SIG-M5 treated with dmso at 0.1 percent for 504 hours (cell line): ENCODE measurements around the gene FUZ.
A peak's percentile ranks its signal among the peaks of the same experiment; 100 is the strongest.

Source experiments
- DNase-seq: peaks from one replicate; lab custom pipeline; 2025; ENCODE audit not compliant: unreplicated experiment; lab: John Stamatoyannopoulos, UW

The FUZ gene

DNA sequence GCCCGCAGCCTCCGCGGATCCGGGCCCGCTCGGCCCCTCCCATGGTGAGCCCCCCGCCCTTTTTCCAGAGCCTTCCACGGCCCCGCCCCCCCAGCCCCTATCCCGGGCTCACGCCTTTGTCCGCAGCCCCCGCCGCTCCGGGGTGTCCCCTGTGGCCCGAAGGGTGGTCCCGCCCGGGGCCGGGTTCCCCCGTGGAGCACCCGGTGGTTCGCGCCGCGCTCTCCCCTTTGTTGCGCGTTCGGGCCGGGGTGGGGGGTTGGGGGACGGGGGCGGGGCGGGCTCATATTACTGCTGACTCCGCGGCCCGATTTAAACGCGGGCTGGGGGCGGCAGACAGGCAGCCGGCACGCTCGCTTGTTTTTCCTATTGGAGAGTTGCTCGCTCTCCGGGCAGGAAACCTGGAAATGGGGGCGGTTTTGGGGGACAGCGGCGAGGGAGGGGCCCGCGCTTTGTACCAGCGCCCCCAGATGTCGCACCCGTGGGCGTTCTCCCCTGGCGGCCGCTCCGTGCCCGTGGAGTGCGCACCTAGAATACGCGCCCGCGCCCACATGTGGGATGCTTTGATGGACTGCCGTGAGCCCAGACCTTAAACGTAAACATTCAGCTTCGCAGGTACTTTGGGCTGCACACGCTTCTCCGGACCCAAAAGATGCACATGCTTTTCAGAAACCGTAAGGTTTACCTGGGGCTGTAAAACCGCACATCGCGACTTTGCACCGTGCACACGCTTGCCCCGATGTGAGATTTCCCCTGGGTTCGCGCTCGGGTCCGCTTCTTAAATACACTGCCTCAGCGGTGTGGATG lies 38.6 kb upstream of the FUZ start:
- no peak for DNase-seq

- DNase-seq: peak; percentile 89
Measured at GRCh38 chr19:49850487-49851342, 37.6 kb upstream of the FUZ start, which contains the start of gene PTOV1. TSS of gene PTOV1 (plus strand) at chr19:49851159.

DNA sequence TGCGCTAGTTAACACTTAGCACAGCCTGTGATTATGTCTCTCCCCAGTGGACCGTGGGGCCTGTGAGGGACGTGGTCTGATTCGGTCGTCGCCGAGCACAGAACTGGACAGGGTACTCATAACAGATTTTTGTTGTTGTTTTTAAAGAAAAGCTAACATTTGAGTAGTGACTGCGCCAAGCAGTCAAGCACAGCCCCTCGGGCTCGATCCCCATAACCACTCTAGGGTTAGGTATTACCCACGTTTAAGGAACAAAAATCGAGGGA lies 37.1 kb upstream of the FUZ start:
- no peak for DNase-seq

GRCh38 chr19:49849433-49850220 lies 36.5 kb upstream of the FUZ start:
- DNase-seq: no peak

GRCh38 chr19:49848938-49849337 lies 35.8 kb upstream of the FUZ start:
- no peak for DNase-seq

DNA sequence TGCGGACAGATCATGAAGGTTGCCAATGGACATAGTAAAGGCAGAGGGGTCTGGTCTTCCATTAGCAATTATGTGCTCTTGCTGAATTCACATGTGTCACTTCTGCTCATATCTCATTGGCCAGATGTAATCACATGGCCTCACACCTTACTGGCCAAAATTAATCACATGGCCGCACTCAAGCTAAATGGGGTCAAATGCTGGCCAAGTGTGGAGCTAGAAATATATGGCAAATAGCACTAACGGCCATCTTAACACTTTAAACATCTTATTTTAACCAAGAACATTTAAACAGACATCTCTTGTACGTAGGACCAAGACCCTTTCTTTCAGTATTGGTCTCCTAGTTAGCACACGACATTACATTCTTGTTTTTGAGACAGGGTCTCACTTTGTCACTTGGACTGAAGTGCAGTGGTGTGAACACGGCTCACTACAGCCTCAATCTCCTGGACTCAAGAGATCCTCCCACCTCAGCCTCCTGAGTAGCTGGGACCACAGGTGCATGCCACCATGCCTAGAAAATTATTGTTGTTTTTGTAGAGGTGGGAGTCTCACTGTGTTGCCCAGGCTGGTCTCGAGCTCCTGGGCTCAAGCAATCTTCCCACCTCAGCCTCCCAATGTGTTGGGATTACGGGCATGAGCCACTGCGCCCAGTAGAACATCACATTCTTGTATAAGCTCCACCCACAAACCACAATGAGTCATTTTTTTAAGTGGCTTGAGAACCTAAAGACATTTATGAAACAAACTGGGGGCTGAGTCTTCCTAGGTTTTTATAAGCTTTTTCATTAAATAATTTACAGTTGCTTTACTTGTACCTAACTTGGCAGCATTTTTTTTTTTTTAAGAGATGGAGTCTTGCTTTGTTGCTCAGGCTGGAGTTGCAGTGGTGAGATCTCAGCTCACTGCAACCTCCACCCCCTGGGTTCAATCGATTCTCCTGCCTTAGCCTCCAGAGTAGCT lies 34.9 kb upstream of the FUZ start:
- peak; percentile 74 for DNase-seq

GRCh38 chr19:49846408-49846807 lies 33.3 kb upstream of the FUZ start:
- no peak for DNase-seq

DNA sequence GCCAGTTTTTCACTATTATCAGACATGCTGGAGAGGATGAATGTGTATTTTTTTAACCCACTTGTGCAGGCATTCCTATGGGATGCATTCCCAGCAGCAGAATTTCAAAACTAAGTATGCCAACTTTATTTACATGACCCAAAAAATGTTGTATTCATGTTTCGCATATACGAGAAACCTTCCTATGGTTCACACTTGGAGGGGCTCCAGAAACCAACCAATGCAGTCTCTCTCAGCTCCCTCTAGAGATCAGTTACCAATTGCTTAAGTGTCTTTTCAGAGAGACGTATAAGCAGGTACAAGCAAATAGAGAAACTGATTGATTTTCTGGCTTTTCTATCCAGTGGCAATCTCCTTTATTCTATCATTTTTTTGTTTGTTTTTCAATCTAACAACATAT lies 32.3 kb upstream of the FUZ start:
- no peak for DNase-seq

- DNase-seq: peak; percentile 81
Measured at GRCh38 chr19:49844138-49845095, 31.3 kb upstream of the FUZ start.

DNA sequence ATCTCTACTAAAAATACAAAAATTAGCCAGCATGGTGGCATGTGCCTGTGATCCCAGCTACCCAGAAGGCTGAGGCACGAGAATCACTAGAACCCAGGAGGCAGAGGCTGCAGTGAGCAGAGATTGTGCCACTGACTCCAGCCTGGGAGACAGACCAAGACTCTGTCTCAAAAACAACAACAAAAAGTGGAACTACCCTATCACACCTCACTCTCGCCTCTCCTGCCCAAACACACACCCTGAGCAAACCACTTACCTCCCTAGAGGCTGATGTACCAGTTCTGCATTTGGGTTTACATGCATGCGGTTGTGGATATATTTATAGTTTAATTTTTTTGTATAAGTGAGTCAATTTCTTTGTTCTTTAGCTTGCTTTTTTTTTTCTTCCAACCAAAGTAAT lies 30.2 kb upstream of the FUZ start:
- DNase-seq: no peak

- DNase-seq: no peak
Measured at GRCh38 chr19:49840736-49841249, 27.7 kb upstream of the FUZ start.

- no peak for DNase-seq
Measured at GRCh38 chr19:49840321-49840720, 27.2 kb upstream of the FUZ start.

GRCh38 chr19:49839713-49840112 lies 26.6 kb upstream of the FUZ start:
- DNase-seq: no peak

DNA sequence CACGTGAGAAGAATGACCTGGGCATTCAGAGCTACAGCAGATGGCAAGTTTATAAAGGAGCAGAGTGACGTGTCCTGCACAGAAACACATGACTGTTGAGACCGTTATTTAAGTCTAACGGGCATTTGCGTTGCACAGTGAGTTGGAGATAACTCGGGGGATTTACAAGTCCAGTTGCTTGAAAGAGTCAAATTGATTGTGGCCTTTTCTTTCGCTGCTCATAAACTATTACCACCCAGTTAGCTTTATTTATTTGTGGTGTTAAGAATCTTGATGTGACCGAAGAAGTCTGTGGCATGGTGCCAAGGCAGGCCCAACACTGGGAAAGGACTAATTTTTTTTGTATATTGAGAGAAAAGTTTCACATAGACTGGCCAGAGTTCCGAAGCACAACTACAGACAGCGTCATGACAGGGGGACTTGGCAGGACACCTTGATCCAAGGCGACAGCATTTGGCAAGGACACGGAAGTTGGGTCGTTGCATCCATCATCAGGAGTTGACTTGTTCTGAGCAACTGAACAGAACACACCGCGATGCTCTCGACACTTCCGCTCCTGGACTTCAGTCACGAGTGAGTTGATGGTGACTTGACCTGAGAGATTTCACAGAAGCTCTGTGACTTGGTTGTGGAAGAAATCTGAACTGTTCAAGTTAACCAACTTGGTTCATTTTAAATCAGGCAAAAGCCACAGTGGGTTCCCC lies 25.9 kb upstream of the FUZ start:
- DNase-seq: no peak

GRCh38 chr19:49837425-49837824 lies 24.3 kb upstream of the FUZ start:
- no peak for DNase-seq

- no peak for DNase-seq
Measured at GRCh38 chr19:49837009-49837310, 23.9 kb upstream of the FUZ start.

GRCh38 chr19:49836176-49837008 lies 23.3 kb upstream of the FUZ start:
- DNase-seq: no peak

DNA sequence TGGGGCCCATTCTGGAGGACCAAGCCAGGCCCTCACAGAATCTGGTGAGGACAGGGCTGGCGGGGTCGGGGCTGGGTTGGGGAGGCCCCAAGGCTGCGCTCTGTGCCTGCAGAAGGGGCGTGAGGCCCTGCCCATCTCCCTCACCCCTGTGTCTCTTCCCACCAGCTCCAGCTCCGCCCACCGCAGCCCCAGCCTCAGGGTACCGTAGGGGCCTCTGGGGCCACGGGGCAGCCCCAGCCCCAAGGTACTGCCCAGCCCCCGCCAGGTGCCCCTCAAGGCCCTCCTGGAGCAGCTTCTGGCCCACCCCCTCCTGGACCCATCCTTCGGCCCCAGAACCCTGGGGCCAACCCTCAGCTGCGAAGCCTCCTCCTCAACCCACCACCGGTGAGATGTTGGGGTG lies 22.5 kb upstream of the FUZ start:
- DNase-seq: no peak
